LNCaP clone FGC (cell line): ENCODE results near the gene CAMK2G.

ENCODE experiments used
- DNase-seq: peaks from one replicate; pipeline ENCODE4 v3.0.0-alpha.2; 2011; ENCODE audit warnings: low read depth
- H3K4me3 ChIP-seq: 2 replicates; pipeline ENCODE4 v1.5.1; 2011; ENCODE audit warnings: mild to moderate bottlenecking, low read depth, low read length, control low read depth
- TF ChIP-seq, protein P1 (sequence below): IDR thresholded peaks from 2 replicates; pipeline ENCODE4 v1.5.1; 2012; ENCODE audit warnings: mild to moderate bottlenecking; ENCODE audit not compliant: control insufficient read depth, insufficient read depth; ENCODE audit errors: extremely low read depth

The CAMK2G gene

GRCh38 chr10:73840403-73841060 is 33.8 kb downstream of the CAMK2G start:
- TF ChIP-seq, protein P1, sequence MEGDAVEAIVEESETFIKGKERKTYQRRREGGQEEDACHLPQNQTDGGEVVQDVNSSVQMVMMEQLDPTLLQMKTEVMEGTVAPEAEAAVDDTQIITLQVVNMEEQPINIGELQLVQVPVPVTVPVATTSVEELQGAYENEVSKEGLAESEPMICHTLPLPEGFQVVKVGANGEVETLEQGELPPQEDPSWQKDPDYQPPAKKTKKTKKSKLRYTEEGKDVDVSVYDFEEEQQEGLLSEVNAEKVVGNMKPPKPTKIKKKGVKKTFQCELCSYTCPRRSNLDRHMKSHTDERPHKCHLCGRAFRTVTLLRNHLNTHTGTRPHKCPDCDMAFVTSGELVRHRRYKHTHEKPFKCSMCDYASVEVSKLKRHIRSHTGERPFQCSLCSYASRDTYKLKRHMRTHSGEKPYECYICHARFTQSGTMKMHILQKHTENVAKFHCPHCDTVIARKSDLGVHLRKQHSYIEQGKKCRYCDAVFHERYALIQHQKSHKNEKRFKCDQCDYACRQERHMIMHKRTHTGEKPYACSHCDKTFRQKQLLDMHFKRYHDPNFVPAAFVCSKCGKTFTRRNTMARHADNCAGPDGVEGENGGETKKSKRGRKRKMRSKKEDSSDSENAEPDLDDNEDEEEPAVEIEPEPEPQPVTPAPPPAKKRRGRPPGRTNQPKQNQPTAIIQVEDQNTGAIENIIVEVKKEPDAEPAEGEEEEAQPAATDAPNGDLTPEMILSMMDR: no peak
- no peak overlapping the region for H3K4me3 ChIP-seq

GRCh38 chr10:73840056-73840402 is 34.3 kb downstream of the CAMK2G start:
- TF ChIP-seq, protein P1: no peak
- H3K4me3 ChIP-seq: no peak overlapping the region
- no peak for DNase-seq

More at GRCh38 chr10:73840403-73841060, 33.8 kb downstream of the CAMK2G start:
- no peak for DNase-seq

GRCh38 chr10:73839276-73839966 is 34.9 kb downstream of the CAMK2G start:
- DNase-seq: no peak
- H3K4me3 ChIP-seq: no peak overlapping the region
- TF ChIP-seq, protein P1: no peak

GRCh38 chr10:73838827-73839226 is 35.5 kb downstream of the CAMK2G start:
- TF ChIP-seq, protein P1: no peak
- H3K4me3 ChIP-seq: no peak overlapping the region
- no peak for DNase-seq

DNA sequence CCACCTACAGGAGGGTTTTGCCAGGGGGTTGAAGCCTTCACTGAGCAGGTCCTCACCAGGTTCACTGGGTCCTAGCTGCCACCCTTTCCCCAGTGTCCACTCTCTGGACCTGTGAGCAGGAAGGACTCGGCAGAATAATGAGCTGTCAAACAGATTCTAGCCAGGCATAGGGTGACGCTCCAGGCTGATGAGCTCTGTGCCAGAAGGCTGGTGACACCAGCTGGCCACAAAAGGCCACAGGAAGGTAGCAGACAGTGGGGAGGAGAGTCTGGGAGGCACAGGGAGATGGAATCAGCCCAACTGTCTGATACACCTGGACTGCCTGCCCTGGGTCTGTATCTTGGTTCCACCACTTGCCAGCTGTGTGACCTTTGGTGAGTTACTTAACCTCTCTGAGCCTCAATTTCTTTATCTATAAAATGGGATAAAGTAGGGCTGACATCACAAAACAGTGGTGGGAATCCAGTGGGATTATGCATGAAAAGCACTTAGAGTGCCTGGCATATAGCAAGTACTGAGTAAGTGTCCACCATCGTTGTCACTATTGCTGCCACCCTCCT is 36.3 kb downstream of the CAMK2G start:
- DNase-seq: no peak
- TF ChIP-seq, protein P1: no peak
- H3K4me3 ChIP-seq: no peak overlapping the region

DNA sequence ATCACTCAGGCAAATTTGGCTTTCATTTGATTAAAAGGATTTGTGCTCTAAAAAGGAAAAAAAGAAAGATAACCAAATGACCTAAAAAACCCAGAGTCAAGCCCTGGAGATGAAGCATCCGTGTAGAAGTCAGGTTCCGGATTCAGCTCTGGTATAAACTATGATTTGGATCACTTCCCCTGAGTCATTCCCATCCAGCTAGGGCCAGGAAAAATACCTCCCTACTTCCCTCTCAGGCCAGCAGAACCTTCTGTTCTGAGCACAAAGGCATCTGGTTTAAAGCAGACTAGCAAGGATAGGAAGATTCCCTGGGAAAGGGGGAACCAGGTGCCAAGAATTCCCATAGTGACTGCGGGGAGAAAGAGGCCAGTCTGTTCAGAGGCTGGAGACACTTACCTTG is 37.3 kb downstream of the CAMK2G start:
- no peak for DNase-seq
- H3K4me3 ChIP-seq: no peak overlapping the region

More for the DNA sequence above, 37.3 kb downstream of the CAMK2G start:
- TF ChIP-seq, protein P1: no peak
